Stimulated activated naive CD4-positive, alpha-beta T cell (primary cell): ENCODE results near the gene TASP1.

ENCODE experiments used
- DNase-seq, 6 experiments: peaks; one replicate each; lab custom pipeline; 2025; lab: John Stamatoyannopoulos, UW

The TASP1 gene

DNA sequence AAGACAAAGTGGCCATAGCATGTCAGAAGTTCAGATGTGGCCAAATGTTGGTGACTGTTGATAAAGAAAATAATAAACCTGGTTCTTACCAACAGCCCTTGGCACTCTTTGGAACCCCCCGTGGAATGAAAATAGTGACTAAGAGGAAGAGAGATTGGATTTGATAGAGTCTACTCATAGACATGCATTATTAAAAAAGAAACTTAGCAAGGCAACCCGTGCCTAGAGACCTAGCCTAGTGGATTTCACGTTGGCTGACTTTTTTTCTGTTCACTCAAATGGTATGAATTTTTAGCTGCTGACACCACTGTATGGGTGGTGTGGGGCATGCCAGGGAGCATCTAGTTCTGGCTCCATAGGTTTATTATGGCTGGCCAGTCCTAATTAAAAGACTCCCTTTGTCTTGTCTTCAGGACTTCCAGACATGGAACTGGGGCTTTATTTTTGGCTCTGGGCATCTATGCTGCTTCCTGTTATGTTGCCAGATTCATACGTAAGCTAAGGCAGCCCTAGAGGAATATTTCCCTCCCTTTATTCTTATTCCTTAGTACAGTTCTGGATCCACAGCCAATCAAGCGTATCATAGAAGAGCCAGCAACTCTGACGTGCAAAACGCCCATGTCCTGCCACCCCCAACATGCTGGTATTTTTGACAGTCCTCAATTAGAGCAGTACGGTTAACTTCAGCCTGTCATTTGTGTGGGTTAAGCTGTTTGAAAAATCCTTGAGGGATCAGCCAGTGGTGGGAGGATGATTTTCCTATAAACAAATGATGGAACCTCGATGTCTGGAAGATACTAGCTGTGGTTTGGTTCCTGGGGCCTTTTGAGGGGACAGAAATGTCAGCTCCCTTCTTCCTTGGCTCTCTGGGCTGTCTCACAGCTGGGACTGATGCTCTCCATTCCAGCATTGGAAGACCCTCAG, 290.2 kb downstream of the TASP1 start:
- DNase-seq = no peak

DNA sequence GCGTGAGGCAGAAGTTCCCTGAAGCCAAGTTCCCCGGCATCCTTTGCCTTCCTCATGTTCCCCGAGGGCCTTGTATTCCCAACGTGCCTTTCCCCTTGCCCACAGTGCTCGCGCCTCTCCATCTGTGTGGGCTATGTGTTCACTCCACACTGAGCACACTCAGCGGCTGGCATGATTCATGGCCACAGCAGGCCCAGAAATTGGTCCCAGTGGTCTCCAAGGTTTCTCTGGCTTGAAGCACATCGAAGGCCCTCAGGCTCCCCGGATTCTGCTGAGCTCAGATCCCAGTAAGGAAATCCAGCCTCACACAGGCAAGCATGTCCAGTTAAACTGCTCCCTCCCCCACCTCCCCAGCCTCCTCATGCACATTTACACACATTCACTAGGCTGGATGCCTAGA, 294.1 kb downstream of the TASP1 start:
- DNase-seq = no peak

DNA sequence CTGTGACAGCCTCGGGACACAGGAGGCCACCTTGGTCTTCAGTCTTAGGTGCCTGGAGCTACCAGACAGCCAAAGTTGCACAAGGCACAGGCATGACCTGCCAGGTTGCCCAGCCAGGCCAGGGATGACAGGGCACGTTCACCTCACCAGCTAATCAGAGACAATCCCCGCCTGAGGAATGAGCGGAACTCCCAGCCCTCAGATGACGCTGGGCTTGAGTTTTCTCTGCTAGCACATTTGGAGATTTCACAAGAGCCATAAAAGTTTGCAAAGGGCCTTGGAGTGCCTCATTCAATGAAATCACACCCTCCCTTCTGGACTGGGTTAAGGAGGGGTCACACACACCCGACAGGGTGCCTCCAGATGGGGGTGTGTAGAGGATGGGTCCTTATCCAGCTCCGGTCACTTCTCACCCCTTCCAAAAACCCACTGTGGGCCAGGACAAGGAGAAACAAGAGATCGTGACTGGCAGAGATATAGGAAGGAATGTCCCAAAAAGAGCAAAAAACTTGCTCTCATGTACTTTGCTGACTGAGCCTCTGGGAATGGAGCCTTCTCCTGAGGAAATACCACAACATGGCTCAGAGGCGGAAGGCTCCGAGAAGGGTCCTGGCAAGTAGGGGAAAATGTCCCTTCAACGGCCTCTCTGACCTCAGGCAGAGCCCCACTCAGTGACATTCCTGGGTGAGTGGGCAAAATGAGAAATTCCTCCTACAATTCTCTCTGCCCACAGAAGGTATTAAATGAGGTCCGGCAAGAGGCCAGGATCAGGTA, 296.1 kb downstream of the TASP1 start:
- no peak for DNase-seq

DNA sequence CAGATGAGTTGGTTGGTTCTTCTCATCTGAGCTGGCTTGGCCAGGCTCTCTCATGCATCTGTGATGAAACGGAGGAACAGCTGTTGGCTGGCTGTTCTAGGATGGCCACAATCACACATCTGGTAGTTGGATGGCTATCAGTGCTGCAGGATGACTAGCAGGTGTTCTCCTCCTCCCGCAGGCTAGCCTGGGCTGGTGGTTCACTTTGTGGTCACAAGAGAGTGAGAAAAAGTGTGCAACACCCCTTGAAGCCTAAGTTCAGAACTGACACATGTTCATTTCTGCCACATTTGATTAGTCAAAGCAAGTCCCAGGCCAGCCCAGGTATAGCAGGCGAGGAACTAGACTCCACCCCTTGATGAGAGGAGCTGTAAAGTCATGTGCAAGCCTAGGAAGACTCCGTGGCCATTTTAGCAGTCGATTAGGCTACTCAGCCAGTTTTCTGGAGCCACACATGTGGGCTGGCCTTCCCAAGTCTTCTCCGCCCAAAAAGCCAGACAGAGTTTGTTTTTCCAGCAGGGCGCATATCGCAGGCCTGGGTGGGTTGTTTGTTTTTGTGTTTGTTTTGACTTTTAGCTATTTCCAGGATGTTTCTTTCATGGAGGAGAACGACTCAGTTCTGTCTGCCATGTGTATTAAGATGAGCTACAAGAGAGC, 296.9 kb downstream of the TASP1 start:
- DNase-seq = no peak

DNA sequence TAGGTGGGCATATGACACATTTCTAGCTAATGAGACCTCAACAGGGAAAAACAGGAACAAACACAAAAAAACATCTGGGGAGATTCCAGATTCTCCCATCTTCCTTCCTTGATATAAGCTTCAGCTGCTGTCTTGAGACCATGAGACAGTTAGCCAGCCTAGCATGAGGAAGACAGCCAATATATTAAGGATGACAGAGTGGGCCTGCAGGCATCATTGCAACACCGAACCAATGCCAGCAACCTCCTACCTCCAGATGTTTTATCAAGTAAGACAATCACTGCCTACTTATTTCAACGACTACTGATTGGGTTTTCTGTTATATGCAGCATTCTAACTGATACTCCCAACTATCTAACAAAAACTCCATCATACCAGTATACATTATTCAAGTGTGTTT, 298.6 kb downstream of the TASP1 start:
- no peak for DNase-seq
